ENCODE measurements around the gene PEF1. TPM values are rescaled to one million over a fixed set of nuclear protein-coding genes. Genes with fewer than 3 reads are reported as not detected.

PEF1 gene, protein sequence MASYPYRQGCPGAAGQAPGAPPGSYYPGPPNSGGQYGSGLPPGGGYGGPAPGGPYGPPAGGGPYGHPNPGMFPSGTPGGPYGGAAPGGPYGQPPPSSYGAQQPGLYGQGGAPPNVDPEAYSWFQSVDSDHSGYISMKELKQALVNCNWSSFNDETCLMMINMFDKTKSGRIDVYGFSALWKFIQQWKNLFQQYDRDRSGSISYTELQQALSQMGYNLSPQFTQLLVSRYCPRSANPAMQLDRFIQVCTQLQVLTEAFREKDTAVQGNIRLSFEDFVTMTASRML
- 10 to 100 TPM; 50.4 to 50.5 TPM for total RNA-seq

DNA sequence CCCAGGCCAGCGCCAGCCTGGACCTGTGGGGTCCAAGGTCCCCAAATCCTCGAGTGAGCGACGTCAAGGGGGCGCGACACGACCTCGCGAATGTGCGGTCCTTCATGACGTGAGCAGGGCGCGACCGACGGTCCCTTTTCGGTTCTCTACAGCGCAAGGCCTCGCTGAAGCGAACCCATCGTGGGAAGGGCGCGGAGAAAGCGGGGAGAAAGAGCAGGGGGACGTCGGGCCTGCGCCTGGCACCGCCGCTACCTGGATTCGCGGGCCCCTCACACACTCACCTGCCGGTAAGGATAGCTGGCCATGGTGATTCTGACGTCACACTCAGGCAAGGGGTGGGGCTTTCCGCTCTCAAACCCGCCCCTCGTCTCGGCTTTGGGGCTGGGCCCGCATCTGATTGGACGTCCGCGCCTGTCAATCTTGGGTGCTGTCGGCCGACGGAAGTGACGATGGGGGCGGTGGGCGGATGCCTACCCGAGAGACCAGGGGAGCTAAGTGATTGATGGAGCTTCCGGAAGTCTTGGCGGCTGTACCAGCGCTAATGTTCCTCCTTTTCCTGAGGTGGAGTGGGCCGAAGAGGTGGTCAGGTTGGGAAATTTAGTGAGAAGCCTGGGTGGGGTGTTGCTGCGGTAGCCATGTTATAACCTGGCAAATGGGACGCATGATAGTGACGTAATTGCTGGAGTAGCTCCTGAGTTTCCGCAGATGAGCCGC is at the start of gene PEF1:
PEF1 (minus strand) TSS at position 317 of the 714 bp plus-strand sequence; CDS start at position 305, 12 bp downstream.
- Mint-ChIP-seq H3K36me3 (ENCODE audit: low read depth) (peaks cover 4% of the 10 kb centered on the region), H3K27ac (peak within 1 kb of the TSS; percentile 100), H3K4me3 (peak within 1 kb of the TSS; percentile 96), H3K27me3 (no peaks in the 10 kb centered on the region), H3K4me1 (peaks cover 34% of the 10 kb centered on the region), H3K9me3 (no peaks in the 10 kb centered on the region)
- CTCF ChIA-PET: interaction anchor here (0.7 to 2.1 kb wide), 10 partner anchors 10 to 579 kb away, joined by 3 to 18 read pairs (median 3); partner anchors contain the start of gene PUM1
- DNase-seq: peak; percentile 99
- POLR2A ChIA-PET: interaction anchor here (0.6 to 2.1 kb wide), 24 partner anchors 10 to 1007 kb away, joined by 3 to 16 read pairs (median 4); partner anchors contain the start of genes COL16A1, KHDRBS1, RBBP4 and SNRNP40

DNA sequence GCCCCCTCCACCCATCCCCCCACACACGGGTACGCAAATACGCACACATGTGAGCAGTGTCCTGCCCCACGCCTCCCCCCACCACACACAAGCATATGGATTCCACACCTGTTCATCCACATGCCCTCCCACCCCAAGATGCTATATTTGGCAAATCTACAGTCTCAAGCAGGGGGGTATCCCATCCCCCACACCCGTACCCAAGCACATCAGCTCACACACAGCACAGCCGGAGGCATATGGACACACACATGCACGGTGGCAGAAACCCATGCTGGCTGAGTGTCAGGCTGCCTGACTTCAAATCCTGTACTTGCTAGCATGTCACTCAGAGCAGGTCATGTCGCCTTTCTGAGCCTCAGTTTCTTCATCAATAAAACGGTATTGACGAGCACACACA is 48.6 kb upstream of the PEF1 start:
- no peaks in the 10 kb centered on the region for H3K9me3 Mint-ChIP-seq
- ChIA-PET POLR2A (no interaction called here), CTCF (no interaction called here)
- peaks cover 3% of the 10 kb centered on the region for H3K27me3 Mint-ChIP-seq
- no peak for DNase-seq
- no peak overlapping the region for H3K4me3 Mint-ChIP-seq
- peaks cover 2% of the 10 kb centered on the region for H3K4me1 Mint-ChIP-seq
- H3K27ac Mint-ChIP-seq: no peak overlapping the region
- H3K36me3 Mint-ChIP-seq (ENCODE audit: low read depth): no peaks in the 10 kb centered on the region

DNA sequence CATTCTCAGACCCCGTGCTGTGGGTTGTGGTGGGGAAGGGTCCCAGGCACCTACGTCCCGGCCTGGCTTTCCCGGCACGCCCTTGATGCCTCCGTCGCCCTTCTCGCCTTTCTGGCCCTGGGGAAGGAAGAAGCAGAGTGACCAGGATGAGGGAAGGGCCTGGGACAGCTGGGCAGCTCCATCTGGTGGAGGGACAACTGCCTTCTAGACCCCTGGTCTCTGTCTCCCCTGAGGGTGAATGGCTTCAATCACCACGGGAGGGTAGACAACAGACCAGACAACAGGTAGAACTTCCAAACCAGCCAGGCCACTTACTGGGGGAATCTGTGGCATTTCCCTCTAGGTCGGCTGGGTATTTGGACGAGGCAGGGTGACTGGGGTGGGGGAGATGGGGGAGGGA is 47.3 kb upstream of the PEF1 start:
- Mint-ChIP-seq H3K9me3 (no peaks in the 10 kb centered on the region), H3K27ac (no peak overlapping the region), H3K36me3 (ENCODE audit: low read depth) (no peaks in the 10 kb centered on the region), H3K4me1 (no peaks in the 10 kb centered on the region), H3K27me3 (peaks cover 8% of the 10 kb centered on the region), H3K4me3 (no peak overlapping the region)
- DNase-seq: no peak
- POLR2A ChIA-PET: no interaction called here
- CTCF ChIA-PET: no interaction called here

DNA sequence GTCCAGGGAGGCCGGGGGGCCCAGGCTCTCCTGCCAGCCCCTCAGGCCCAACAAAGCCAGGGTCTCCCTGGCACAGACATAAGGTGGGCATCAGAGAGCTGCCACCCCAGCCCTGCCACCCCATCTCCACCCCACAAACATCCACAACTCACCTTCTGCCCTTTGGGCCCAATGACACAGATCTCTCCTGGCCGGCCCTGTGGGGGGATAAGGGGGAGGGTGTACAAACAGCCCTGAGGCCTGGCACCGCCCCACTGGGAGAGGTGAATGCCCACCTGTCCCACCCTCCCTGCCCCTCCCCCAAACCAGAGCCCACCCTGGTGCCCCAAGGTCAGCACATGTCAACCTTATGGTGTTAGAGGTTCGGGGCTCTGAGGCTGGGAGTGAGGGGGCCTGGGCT is 46.8 kb upstream of the PEF1 start:
- Mint-ChIP-seq H3K4me1 (no peaks in the 10 kb centered on the region), H3K36me3 (ENCODE audit: low read depth) (no peaks in the 10 kb centered on the region), H3K27me3 (peaks cover 13% of the 10 kb centered on the region), H3K27ac (no peak overlapping the region), H3K4me3 (no peak overlapping the region), H3K9me3 (no peaks in the 10 kb centered on the region)
- ChIA-PET CTCF (no interaction called here), POLR2A (no interaction called here)
- DNase-seq: no peak

DNA sequence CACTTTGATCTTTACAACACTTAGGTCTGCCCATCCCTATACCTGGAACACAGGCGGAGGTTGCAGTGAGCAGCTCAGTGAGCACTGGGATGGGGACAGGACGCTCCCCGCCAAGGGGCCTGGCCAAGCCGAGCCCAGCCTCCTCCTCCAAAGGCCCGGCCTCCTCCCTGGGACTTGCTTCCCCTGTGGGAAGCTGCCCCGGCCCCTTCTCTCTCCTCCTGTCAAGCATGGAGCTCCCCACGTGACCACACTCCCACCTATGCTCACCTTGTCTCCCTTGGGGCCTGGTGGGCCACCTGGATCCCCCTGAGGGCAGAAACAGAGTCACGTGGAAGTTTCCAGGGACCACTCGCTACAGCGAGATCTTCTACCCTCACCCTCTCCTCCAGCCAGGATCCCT is 46.2 kb upstream of the PEF1 start:
- peaks cover 14% of the 10 kb centered on the region for H3K27me3 Mint-ChIP-seq
- ChIA-PET POLR2A (no interaction called here), CTCF (no interaction called here)
- DNase-seq: no peak
- H3K9me3 Mint-ChIP-seq: no peaks in the 10 kb centered on the region
- no peaks in the 10 kb centered on the region for H3K36me3 Mint-ChIP-seq (ENCODE audit: low read depth)
- no peak overlapping the region for H3K4me3 Mint-ChIP-seq
- no peak overlapping the region for H3K27ac Mint-ChIP-seq
- H3K4me1 Mint-ChIP-seq: no peaks in the 10 kb centered on the region

DNA sequence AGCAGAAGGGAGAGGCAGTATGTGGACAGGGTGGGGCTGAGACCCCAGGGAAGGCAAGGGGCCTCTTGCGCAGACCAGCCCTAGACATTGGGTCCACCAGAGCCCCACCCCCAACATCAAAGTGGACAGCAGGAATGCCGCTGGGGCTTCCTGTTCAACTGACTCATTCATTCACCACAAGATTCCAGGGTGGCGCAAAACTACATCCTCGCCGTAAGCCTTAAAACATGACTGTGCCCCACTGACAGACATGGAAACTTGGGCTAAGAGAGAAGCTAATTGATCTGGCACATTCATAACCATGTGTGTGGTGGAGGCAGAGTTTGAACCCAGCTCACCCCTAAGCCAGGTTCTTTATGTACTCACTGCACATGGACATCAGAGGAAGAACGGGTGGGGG is 45.2 kb upstream of the PEF1 start:
- H3K4me3 Mint-ChIP-seq: no peak overlapping the region
- no peak for DNase-seq
- ChIA-PET CTCF (no interaction called here), POLR2A (no interaction called here)
- H3K27ac Mint-ChIP-seq: no peak overlapping the region
- H3K9me3 Mint-ChIP-seq: no peaks in the 10 kb centered on the region
- H3K4me1 Mint-ChIP-seq: no peaks in the 10 kb centered on the region
- H3K36me3 Mint-ChIP-seq (ENCODE audit: low read depth): no peaks in the 10 kb centered on the region
- peaks cover 18% of the 10 kb centered on the region for H3K27me3 Mint-ChIP-seq

DNA sequence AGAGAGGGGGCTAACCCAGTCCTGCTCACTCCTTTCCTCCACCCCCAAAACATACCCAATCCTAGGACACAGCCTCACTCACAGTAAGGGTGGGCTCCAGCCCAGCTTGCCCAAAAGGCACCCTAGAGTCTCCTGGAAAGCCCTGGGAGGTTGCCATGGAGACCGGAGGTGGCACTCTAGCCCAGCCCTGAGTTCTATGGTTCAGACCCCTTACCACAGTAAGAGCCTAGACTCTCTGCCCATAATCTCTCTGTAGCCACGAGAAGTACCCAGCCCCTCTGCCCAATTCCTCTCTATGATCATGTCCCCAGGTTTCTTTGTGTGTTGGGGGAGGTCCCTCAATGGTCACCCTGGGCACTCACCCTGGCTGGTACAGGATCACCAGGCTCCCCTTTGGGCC is 44.7 kb upstream of the PEF1 start:
- no peak for DNase-seq
- Mint-ChIP-seq H3K9me3 (no peaks in the 10 kb centered on the region), H3K27ac (no peak overlapping the region), H3K4me1 (no peaks in the 10 kb centered on the region), H3K27me3 (peaks cover 20% of the 10 kb centered on the region), H3K4me3 (no peak overlapping the region), H3K36me3 (ENCODE audit: low read depth) (no peaks in the 10 kb centered on the region)
- ChIA-PET CTCF (no interaction called here), POLR2A (no interaction called here)

DNA sequence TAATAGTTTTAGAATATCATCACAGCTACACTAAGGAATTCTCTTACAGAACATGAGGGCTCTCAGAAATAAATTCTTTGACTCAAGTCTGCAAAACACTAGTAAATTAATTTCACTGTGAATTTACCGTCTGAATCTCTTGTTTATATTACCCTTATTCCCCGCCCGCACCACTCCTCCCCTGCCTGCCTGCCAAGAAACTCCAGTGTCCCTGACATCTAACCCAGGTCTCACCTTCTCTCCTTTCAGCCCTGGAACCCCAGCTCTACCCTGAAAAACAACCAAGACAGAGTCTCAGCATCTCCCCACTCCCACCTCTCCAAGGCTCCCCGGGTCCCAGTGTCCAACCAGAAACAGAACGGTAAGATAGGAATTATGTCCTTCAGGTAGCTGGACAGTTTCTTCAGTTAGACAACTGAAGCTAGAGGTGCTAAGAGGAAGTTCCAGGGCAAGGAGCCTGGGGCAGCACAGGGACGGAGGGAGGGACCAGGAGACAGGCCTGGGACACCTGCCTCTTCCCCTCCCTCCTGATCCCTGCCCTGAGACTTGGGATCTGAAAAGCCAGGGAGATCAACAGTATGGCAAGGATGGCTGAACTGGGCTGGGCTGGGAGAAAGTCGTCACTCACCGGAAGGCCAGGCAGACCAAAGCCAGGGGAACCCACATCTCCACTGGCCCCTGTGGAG is 43.7 kb upstream of the PEF1 start:
- DNase-seq: no peak
- ChIA-PET CTCF (no interaction called here), POLR2A (no interaction called here)
- Mint-ChIP-seq H3K4me1 (no peaks in the 10 kb centered on the region), H3K9me3 (no peaks in the 10 kb centered on the region), H3K4me3 (no peak overlapping the region), H3K27ac (no peak overlapping the region), H3K36me3 (ENCODE audit: low read depth) (no peaks in the 10 kb centered on the region), H3K27me3 (peaks cover 20% of the 10 kb centered on the region)

DNA sequence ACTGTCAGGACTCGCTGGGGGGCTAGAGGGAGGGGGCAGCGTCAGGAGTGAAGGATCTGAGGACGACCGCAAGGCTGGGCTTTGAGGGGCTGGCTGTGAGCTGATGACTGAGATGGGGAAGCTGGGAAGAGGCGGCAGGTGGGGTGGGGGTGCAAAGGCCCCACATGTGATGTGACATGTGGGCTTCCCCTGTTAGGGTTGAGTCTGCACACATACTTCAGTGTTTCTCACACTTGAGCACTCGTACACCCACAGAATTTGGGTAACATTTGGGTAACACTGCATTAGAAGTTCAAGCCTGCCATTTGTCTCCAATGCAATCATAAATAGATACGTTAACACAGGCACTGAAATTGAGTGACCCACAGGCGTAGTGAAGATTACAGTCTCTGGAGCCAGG is 42.9 kb upstream of the PEF1 start:
- DNase-seq: no peak
- Mint-ChIP-seq H3K4me3 (no peak overlapping the region), H3K9me3 (no peaks in the 10 kb centered on the region), H3K4me1 (no peaks in the 10 kb centered on the region), H3K27me3 (peaks cover 23% of the 10 kb centered on the region), H3K36me3 (ENCODE audit: low read depth) (no peaks in the 10 kb centered on the region), H3K27ac (no peak overlapping the region)
- ChIA-PET CTCF (no interaction called here), POLR2A (no interaction called here)

DNA sequence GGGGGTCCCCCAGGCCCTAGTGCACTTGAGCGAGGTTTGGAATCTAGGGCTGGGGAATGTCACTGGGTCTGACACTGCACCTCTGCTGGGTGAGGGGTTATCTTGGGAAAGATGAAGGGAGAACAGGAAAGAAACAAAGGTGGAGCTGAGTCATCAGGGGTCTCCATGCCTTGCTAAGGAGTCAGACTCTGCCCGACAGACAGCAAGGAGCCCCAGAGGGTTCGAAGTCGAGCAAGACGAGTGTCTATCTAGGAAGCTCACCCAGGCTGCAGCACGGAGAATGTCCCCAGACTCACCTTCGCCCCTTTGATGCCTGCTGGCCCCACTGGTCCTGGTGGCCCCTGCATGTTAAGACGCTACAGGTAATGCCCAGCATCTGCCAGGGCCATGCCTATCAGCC is 41.1 kb upstream of the PEF1 start:
- Mint-ChIP-seq H3K4me3 (no peak overlapping the region), H3K27me3 (peaks cover 26% of the 10 kb centered on the region), H3K9me3 (no peaks in the 10 kb centered on the region), H3K36me3 (ENCODE audit: low read depth) (no peaks in the 10 kb centered on the region), H3K27ac (no peak overlapping the region), H3K4me1 (no peaks in the 10 kb centered on the region)
- DNase-seq: no peak
- POLR2A ChIA-PET: no interaction called here
- CTCF ChIA-PET: no interaction called here

DNA sequence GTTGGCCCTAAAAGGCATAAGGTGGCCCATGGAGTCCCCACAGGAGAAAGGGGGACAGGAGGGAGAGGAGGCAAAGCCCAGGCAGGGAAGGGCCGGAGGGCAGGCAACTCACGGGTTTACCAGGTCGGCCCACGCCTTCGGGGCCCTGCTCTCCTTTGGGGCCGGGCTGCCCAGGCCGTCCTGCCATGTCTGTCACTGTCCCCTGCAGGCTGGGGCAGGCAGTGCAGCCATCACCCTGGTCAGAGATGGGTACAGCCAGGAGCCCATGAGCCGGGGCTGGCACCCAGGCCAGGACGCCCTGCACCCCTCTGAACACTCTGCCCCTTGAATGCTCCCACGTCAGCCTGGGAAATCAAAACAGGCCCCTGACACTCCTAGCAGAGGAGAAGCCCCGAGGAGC is 39.3 kb upstream of the PEF1 start:
- Mint-ChIP-seq H3K27me3 (peaks cover 27% of the 10 kb centered on the region), H3K9me3 (no peaks in the 10 kb centered on the region), H3K4me1 (no peaks in the 10 kb centered on the region), H3K4me3 (no peak overlapping the region), H3K36me3 (ENCODE audit: low read depth) (no peaks in the 10 kb centered on the region), H3K27ac (no peak overlapping the region)
- no peak for DNase-seq
- ChIA-PET CTCF (no interaction called here), POLR2A (no interaction called here)

DNA sequence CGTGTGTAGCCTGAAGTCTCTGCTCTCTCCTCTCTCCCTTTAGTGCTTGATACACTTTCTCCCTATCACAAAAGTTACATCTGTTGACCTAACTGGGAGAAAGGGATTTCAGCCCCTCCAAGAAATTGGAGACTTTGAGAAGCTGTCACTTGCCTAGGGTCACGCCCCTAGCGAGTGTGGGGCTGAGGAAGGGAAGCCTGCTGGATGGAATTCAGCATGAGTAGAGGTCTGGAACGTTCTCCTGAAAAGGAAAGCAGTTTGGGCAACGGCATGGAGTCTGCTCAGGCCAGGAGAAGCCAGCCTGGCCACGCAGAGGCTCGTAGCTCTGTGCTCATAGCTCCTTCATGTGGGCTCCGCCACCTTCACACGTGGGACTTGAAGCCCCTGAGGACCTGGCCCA is 36.7 kb upstream of the PEF1 start:
- POLR2A ChIA-PET: no interaction called here
- H3K36me3 Mint-ChIP-seq (ENCODE audit: low read depth): no peaks in the 10 kb centered on the region
- no peaks in the 10 kb centered on the region for H3K4me1 Mint-ChIP-seq
- H3K27ac Mint-ChIP-seq: no peak overlapping the region
- H3K9me3 Mint-ChIP-seq: no peaks in the 10 kb centered on the region
- DNase-seq: no peak
- peaks cover 22% of the 10 kb centered on the region for H3K27me3 Mint-ChIP-seq
- CTCF ChIA-PET: interaction anchor here (0.7 kb wide), 1 partner anchor 20 kb away, joined by 3 read pairs; no protein-coding TSS in a partner anchor
- no peak overlapping the region for H3K4me3 Mint-ChIP-seq

DNA sequence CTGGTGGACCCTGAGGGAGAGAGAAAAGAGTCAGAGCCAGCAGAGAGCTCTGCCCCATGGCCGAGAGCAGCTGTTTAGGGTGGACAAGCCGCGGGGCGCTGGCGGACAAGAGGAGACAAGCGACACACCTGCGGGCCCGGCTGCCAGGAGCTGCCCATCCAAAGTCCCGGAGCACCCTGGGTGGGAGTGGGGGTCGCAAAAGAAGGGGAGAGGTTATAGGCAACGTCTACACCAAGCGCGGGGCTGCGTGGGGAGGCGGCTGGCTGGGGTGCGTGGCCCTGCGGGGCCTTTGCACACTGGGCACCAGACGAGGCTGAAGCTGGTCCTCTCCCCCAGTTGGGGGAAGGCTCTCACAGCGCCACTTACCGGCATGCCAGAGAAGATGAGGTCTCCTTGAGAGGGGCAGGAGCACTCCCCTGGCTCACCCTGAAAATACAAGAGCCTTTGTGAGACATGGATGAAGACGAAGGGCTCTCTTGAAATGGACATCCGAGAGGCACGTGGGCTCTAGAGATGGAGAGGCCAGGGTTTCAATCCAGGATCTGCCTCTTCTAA is 35.1 kb upstream of the PEF1 start:
- Mint-ChIP-seq H3K4me1 (no peaks in the 10 kb centered on the region), H3K4me3 (no peak overlapping the region), H3K27ac (no peak overlapping the region), H3K9me3 (no peaks in the 10 kb centered on the region), H3K27me3 (peaks cover 16% of the 10 kb centered on the region), H3K36me3 (ENCODE audit: low read depth) (no peaks in the 10 kb centered on the region)
- DNase-seq: no peak
- ChIA-PET CTCF (interaction anchor here (1.9 kb wide), 1 partner anchor 109 kb away, joined by 5 read pairs; no protein-coding TSS in a partner anchor), POLR2A (no interaction called here)

All from activated CD4-positive, alpha-beta memory T cell treated with anti-CD3 and anti-CD28 coated beads, Interleukin-2, amount 10 ng/mL, durations not matched to agents 7 days and 5 days (primary cell).